ENCODE measurements around the gene GRID1.
"Not testable (repeated sequence)": the region's sequence is repeated elsewhere in the genome, so short reads cannot be mapped to it uniquely, and the experiment has no call there.

Gene GRID1

DNA sequence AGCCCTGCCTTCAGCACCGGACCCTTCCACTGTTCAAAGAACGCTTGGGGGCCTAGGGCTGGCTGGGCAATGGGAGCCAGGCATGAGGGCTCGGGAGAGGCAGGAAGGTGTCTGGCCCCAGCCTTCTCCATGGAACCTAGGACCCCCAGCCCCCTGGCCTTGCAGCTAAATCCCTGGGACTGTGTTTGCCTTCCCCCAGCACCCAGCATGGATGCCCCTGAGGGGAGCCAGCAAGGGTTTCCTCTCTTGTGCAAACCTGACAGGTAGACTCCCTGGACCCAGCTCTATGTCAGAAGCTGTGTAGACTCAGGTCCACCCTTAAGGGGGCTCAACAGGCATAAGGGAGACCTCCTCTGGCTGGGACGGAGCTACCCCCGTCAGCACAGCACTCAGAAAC is 288.0 kb downstream of the GRID1 start:
- no peaks in the 10 kb centered on the region for H4K20me1 ChIP-seq
- no peak overlapping the region for H3K27ac ChIP-seq
- H3K9ac ChIP-seq, result no peak overlapping the region
- TF ChIP-seq Cebpa-rat (IDR thresholded peaks at IDR 0.05), result no peak
- H3K36me3 ChIP-seq, result no peaks in the 10 kb centered on the region
- H3K4me1 ChIP-seq, result no peaks in the 10 kb centered on the region
- H3K9me3 ChIP-seq, result no peaks in the 10 kb centered on the region
- no peaks in the 10 kb centered on the region for H3K27me3 ChIP-seq
- no peak overlapping the region for H3K4me3 ChIP-seq
- no peak overlapping the region for H3K4me2 ChIP-seq

DNA sequence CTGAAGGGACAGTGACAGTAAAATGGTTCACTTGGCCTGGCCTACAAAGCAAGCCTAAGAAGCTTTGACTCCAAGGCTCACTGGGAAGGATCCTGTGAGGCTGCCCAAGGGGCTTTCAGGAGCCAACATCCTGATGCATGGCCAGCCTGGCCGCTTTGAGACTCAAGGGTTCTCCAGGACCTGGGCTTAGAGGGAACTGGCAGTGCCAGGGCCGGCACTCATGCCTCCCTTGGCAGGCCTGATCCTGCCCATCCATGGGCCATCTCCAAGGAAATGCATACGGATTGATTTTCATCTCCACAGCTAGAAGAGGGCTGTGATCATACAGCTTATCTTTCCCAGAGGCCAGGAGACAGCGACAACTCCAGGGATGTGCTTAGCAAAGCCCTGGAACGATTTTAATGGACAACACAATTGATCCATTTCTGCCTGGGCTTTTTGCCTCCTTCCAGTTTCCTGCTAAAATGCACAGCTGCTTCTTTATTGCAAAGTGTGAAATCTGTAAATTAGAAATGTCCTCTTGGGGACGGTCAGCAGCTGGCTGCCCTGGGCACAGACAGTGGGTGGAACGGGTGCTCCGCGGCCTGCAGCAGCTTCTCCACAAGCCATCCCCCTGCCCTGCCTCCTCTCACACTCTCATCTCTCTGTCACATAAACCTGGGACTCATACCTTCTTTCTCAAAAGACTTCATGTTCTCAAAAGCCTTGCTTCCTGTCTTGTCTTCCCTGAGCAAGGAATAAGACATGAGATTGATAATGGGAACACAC is 288.5 kb downstream of the GRID1 start:
- Histone ChIP-seq H3K36me3 (no peaks in the 10 kb centered on the region), H3K4me1 (no peaks in the 10 kb centered on the region), H3K27me3 (no peaks in the 10 kb centered on the region), H3K9me3 (no peaks in the 10 kb centered on the region), H4K20me1 (no peaks in the 10 kb centered on the region), H3K4me2 (no peak overlapping the region), H3K9ac (no peak overlapping the region), H3K4me3 (no peak overlapping the region), H3K27ac (no peak overlapping the region)
- TF ChIP-seq Cebpa-rat (IDR thresholded peaks at IDR 0.05), result no peak

DNA sequence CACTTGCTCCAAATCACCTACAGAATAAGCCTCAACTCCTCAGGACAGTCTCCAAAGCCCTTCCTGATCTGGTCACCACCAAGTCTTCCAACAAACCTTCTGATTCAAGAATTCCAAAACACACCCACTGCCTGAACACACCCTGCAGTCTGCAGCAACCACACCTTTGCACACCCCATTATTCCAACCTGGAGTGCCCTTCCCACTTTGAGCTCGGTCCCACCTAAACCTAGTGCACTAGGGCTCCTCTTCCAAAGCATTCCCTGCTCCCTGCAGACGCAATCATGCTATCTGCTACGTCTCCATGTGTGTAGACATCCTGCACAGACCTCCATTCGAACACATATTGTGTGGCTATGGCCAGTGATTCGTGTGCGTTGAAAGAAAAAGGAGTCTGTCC is 289.3 kb downstream of the GRID1 start:
- no peak for TF ChIP-seq Cebpa-rat (IDR thresholded peaks at IDR 0.05)
- no peaks in the 10 kb centered on the region for H3K4me1 ChIP-seq

DNA sequence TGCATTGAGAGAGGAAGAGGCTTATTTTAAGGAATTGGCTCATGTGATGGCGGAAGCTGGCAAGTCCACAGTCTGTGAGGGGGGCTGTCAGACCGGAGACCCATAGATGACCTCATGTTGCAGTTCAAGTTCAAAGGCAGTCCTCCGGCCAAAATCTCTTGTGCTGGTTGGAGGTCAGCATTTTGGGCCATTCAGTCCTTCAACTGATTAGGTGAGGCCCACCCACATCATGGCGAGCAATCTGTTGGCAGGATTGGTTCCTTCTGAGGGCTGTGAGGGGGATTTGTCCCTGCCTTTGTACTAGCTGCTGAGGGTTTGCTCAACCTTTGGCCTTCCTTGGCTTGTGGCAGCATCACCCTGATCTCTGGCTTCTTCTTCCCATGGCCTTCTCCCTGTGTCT is 290.1 kb downstream of the GRID1 start:
- H3K4me1 ChIP-seq, H3K9me3 ChIP-seq, H3K27me3 ChIP-seq, H3K36me3 ChIP-seq, H3K9ac ChIP-seq, H4K20me1 ChIP-seq, H3K27ac ChIP-seq, H3K4me3 ChIP-seq, H3K4me2 ChIP-seq: not testable (repeated sequence)

More for the DNA sequence above, 289.3 kb downstream of the GRID1 start:
- Histone ChIP-seq H3K4me3 (no peak overlapping the region), H3K9ac (no peak overlapping the region), H3K9me3 (no peaks in the 10 kb centered on the region), H3K27ac (no peak overlapping the region), H3K4me2 (no peak overlapping the region), H3K27me3 (no peaks in the 10 kb centered on the region), H3K36me3 (no peaks in the 10 kb centered on the region), H4K20me1 (no peaks in the 10 kb centered on the region)

DNA sequence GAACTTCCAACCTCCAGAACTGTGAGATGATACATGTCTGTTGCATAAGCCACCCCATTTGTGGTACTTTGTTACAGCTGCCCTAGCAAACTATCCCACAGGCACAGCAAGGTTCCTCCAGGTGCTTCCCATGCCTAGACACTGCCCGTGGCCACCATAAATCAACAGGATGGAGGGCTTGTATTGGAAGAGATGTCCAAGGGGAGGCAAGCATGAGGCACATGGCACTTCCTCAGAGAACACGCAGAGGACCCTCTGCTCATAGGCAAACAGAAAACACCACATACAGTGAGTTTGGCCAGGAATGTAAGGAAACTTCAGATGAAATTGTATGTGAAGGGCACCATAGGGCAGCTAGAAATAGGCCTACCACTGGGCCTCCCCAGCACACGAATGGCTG is 291.1 kb downstream of the GRID1 start:
- TF ChIP-seq Cebpa-rat (IDR thresholded peaks at IDR 0.05), result no peak
- Histone ChIP-seq H3K4me3 (no peak overlapping the region), H4K20me1 (no peaks in the 10 kb centered on the region), H3K36me3 (no peaks in the 10 kb centered on the region), H3K27me3 (no peaks in the 10 kb centered on the region), H3K4me2 (no peak overlapping the region), H3K27ac (no peak overlapping the region), H3K9me3 (no peaks in the 10 kb centered on the region), H3K9ac (no peak overlapping the region), H3K4me1 (no peaks in the 10 kb centered on the region)

DNA sequence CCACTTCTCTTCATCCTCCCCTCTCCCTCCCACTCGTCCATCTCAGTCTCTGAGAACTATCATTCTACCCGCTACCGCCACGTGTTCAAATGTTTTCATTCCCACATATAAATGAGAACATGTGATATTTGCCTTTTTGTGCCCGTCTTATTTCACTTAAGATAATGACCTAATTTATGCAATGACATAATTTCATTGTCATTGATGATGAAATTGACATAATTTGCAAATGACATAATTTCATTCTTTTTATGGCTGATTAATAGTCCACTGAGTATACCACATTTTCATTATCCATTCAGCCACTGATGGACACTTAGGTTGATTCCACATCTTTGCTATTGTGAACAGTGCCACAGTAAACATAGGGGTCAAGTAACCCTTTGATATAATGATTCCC is 292.3 kb downstream of the GRID1 start:
- Histone ChIP-seq H3K4me3 (no peak overlapping the region), H3K36me3 (no peaks in the 10 kb centered on the region), H4K20me1 (no peaks in the 10 kb centered on the region), H3K27ac (no peak overlapping the region), H3K4me2 (no peak overlapping the region), H3K4me1 (no peaks in the 10 kb centered on the region), H3K9ac (no peak overlapping the region), H3K9me3 (no peaks in the 10 kb centered on the region), H3K27me3 (no peaks in the 10 kb centered on the region)
- no peak for TF ChIP-seq Cebpa-rat (IDR thresholded peaks at IDR 0.05)

DNA sequence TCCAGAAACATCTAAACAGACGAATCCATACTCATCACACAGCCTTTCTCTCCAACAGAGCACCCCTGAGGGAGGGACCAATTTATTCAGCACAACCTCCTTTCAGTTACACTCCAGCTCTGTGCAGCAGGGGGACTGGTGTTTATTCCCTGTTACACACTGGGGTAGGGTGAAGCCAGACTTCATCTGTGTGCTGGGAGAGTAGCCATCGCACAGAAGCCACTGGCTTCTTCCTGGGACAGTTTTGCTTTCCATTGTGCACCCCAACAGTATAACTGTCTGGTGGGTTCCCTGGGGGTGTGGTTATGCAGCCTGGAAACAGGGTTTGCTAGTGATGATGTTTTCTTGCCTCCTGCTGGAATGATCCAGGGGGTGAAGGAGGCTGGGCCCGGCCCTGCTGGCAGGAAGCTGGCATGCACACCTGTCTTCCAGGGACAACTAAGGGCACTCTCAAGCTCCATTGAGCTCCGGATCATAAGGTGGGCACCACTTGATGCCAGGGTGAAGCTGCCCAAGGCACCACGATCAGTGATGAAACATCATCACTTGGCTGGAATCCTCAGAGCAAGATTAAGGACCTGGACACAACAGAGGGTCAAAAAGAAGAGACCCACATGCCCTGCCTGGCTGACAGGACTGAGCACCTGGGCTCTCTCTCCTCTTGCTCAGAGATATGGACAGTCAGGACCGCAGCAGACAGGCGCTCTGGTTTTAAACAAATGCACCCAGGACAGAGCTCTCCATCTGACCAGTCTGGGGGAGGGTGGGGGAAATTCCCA is 293.2 kb downstream of the GRID1 start:
- Histone ChIP-seq H3K4me3 (no peak overlapping the region), H4K20me1 (no peaks in the 10 kb centered on the region), H3K9ac (no peak overlapping the region), H3K27ac (no peak overlapping the region), H3K4me2 (no peak overlapping the region), H3K36me3 (no peaks in the 10 kb centered on the region), H3K27me3 (no peaks in the 10 kb centered on the region), H3K4me1 (no peaks in the 10 kb centered on the region), H3K9me3 (no peaks in the 10 kb centered on the region)
- no peak for TF ChIP-seq Cebpa-rat (IDR thresholded peaks at IDR 0.05)

DNA sequence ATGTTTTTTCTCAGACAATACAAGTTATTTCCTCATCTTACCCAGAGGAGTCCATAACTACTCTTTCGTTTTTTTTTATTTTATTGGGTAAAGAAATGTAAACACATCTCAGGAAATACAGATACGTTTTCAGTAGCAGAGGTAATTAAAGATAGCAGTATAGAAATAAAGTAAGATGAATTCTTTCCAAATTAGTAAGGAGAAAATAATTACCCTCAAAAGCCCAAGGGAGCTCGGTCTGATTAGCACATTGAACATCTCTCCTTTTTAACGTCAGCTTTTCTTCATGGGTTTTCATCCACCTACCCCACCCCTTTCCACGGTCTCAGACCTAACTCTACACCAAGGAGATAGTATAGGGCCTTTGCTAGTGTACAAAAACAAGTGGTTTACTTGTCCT is 294.2 kb downstream of the GRID1 start:
- no peak for TF ChIP-seq Cebpa-rat (IDR thresholded peaks at IDR 0.05)
- no peaks in the 10 kb centered on the region for H4K20me1 ChIP-seq
- no peak overlapping the region for H3K27ac ChIP-seq
- no peak overlapping the region for H3K9ac ChIP-seq
- H3K27me3 ChIP-seq, result no peaks in the 10 kb centered on the region
- no peaks in the 10 kb centered on the region for H3K9me3 ChIP-seq
- no peak overlapping the region for H3K4me2 ChIP-seq
- H3K4me1 ChIP-seq, result no peaks in the 10 kb centered on the region
- no peak overlapping the region for H3K4me3 ChIP-seq
- H3K36me3 ChIP-seq, result no peaks in the 10 kb centered on the region

DNA sequence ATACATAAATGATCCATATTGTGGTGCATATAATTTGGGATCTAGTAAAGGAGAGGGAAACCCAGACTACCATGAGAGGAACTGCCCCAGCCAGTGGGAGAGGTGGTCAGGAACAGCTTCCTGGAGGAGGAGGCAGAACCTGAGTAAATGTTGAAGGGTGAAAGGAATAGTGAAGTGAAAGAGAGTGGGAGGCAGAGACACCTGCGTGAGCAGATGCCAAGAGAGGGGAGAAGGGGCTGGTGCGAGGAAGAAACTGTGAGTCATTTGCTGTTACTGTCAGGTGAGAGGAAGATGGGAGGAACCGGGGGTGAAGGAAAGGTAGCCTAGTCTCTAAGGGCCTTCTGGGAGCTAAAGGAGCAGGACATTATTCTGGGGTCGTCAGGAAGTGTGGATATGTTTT is 294.8 kb downstream of the GRID1 start:
- Histone ChIP-seq H3K4me2 (no peak overlapping the region), H4K20me1 (no peaks in the 10 kb centered on the region), H3K9ac (no peak overlapping the region), H3K4me3 (no peak overlapping the region), H3K36me3 (no peaks in the 10 kb centered on the region), H3K27me3 (no peaks in the 10 kb centered on the region), H3K9me3 (no peaks in the 10 kb centered on the region), H3K4me1 (no peaks in the 10 kb centered on the region), H3K27ac (no peak overlapping the region)
- no peak for TF ChIP-seq Cebpa-rat (IDR thresholded peaks at IDR 0.05)

DNA sequence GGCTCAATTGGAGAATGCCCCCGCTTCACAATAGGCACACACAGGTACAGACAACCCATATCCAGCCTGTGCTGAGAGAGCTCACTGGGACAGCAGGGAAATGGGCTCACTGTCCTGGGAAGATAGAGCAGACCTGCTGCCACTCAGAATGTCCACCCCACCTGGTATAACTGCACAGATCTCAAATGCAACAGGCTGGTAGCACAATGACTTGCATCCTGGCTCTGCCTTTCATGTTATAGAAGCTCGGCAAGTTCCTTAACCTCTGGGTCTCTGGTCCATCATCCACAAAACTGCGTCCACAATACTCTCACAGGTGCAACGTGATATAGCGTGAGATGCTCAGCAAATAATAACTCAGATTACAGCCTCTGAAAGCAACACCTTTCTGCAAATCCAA is 295.4 kb downstream of the GRID1 start:
- no peak for TF ChIP-seq Cebpa-rat (IDR thresholded peaks at IDR 0.05)
- H3K4me1 ChIP-seq, result no peaks in the 10 kb centered on the region
- H3K4me2 ChIP-seq, result no peak overlapping the region
- no peaks in the 10 kb centered on the region for H3K9me3 ChIP-seq
- no peaks in the 10 kb centered on the region for H3K27me3 ChIP-seq
- H3K4me3 ChIP-seq, result no peak overlapping the region
- no peak overlapping the region for H3K9ac ChIP-seq
- H4K20me1 ChIP-seq, result no peaks in the 10 kb centered on the region
- H3K36me3 ChIP-seq, result no peaks in the 10 kb centered on the region
- H3K27ac ChIP-seq, result no peak overlapping the region

Data from BLaER1 (cell line).